Smooth muscle cell of the brain vasculature (primary cell): ENCODE data around the gene MGAT5.

Experiments
- DNase-seq: peaks from one replicate; pipeline ENCODE4 v3.0.0-alpha.2; 2012; ENCODE audit warnings: low read depth, low spot score

The MGAT5 gene

GRCh38 chr2:134253117-134253704, 661 bp upstream of the MGAT5 start:
- DNase-seq = no peak

DNA sequence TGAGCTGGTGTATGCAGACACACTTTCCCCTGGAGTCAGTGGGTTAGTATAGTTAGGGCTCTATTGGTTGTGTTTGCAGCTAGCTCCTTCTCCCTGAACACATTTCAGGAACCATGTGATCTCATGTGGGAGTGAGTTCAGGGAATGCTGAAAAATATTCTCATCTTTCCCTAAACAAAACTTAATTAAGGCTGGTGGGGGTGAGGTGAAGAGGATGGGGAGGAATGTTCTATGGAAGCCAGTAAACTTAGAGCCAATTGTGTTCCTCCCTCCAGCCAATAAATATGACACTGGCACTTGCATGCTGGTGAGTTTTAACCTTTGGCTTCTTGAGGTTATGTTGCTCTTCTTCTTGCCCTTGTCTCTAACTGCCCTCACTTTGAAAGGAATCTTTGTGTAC, 952 bp downstream of the MGAT5 start:
- no peak for DNase-seq

GRCh38 chr2:134256956-134257355, 3.1 kb downstream of the MGAT5 start:
- DNase-seq = no peak

DNA sequence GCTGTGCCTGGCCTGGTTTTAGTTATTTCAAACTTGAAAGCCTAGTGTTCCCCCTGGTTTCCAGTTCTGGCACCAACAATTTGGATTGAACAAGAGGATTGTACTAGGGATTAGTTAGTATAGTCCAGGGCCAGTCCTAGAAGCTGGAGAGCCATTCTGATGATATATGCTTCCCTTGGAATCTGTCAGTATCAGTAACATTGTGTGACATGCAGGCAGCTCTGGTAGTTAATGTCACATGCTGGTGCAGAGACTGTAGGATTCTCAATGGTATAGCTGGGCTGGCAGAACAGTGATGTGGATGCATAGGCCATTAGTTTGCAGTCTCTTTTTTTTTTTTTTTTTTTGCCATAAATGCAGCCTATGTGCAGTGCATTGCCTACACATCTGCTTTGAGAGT, 3.6 kb downstream of the MGAT5 start:
- no peak for DNase-seq

DNA sequence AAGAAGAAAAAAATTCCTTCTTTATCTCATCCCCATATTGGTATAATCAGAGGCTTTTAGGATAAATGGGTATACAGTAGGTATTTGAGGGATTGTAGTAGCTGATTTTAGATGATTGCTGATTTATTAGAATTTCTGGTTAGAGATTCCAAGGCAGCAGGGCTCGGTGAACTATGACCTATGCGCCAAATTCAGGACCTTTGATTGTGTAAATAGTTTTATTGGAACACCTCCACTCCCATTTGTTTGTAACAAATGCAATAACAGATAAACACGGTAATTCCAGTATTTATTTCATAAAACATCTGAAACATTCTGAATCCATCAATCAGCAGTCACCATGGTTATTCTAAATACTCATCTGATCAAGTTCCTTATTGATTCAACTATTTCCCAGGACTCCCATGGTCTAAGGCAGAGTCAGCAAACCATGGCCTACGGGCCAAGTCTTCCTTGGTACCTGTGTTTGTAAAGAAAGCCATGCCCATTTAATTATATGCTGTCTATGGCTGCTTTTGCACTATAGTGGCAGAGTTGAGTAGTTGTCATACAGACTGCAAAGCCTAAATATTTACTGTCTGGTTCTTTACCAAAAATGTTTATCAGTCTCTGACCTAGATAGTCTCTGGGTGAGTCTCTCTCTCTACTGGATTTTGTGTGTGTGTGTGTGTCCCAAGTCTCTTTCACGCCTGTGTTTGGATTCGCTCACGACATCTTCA, 4.3 kb downstream of the MGAT5 start:
- DNase-seq = no peak

DNA sequence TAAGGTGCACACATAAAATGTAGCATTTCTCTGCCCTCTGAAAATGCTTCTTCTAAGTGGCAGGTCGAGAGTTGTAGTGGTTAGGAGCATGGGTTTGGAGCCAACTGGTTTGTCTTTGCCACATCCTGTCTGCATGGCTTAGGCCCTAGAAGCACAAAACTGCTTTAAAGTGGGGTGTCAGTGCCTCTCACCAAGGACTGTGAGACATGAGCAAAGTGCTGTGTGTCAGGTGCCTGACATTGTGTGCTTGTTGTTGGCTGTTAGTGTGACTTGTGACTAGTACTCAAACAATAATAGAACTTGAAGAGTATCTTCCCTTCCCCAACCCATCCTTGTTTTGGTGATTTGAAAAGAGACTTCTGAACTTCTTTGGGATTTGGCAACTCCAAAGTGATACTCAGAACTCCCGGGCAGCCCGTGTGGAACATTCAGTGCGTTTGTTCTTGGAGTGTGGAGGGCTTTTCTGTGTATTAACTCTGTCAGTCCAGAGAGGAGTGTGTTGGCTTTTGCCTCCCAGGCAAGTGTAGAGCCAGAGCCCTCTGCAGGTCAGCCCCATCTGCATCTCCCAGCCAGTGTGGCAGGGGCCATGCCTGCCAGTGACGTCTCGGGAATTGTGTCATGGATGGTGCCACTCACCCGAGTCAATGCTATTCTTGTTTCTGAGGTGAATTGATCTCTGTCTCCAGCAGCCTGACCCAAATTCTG, 5.0 kb downstream of the MGAT5 start:
- no peak for DNase-seq

- DNase-seq = no peak
Observed at GRCh38 chr2:134259571-134259970, 5.7 kb downstream of the MGAT5 start.

- DNase-seq = no peak
Observed at GRCh38 chr2:134259994-134260393, 6.1 kb downstream of the MGAT5 start.

DNA sequence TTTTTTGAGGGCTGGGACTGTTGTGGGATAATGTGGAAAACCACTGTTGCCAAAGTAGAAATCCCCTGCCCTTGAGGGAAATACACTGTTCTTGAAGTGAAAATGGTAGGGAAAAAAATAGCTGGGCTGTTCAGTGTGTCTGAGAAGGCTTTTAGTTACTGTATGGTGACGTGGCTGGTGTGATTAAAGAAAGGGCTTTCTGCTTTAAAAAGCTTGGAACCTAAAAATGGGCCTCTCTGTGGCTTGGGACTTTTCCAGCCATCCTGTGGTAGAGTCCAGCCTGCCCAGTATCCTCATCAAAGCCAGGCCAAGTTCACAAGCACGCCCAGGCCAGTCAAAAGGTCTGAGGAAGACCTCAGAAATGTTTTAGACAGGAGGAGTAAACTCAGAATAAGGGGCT, 6.8 kb downstream of the MGAT5 start:
- no peak for DNase-seq

DNA sequence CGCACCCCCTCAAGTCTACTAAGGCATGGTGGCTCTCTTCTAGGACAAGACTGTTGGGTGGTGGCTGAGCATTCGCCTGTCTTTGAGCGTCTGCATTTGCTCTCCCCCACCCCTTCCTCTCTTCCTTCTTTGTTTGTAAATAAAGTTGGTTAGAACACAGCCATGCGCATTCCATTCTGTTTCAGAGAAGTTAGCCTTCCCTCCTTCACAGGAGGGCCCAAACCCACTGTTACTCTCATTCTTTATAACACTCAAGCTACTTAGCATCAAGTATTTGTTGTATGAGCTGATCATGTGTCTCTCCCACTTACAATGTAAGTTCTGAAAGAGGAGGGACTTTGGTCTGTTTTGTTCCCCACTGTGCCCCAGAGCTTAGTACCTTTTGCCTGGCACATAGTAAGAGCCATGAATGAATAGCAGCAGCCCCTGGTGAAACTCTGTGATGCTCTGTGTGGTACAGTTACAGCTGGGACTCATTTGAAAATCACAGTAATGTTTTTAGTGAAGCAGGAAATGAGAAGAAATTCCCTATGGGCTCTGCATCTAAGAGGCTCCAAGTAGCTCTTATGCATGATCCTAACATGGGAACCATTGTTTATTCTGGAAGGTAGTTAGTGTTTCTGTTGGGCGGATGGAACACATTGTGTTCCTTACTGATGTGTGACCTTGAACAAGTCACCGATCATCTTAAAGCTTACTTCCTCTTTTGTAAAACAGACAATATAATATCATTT, 7.7 kb downstream of the MGAT5 start:
- DNase-seq = peak; percentile 23

- no peak for DNase-seq
Observed at GRCh38 chr2:134262684-134263083, 8.8 kb downstream of the MGAT5 start.

- no peak for DNase-seq
Observed at GRCh38 chr2:134268265-134268664, 14.4 kb downstream of the MGAT5 start.

GRCh38 chr2:134269230-134269629, 15.4 kb downstream of the MGAT5 start:
- DNase-seq = no peak

GRCh38 chr2:134269972-134270735, 16.3 kb downstream of the MGAT5 start:
- DNase-seq = no peak

DNA sequence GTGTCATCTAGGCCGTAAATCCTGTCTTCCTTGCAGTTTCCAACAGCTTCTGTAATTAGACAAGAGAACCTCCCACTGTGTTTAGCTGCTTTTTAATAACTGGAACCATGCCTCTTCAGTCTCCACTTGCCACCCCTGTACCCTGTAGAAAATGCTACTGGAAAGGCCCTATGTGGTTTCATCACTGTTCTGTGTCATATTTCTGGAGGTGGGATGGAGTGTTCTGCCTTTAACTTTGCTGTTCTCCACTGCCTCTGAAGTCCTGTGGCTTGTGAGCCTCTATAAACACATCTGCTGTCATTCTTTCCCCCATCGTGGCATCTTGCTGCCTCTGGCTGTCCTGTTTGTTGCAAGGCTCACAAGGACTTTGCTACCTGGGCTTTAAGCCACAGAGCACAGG, 17.9 kb downstream of the MGAT5 start:
- DNase-seq = no peak

- no peak for DNase-seq
Observed at GRCh38 chr2:134272806-134273205, 18.9 kb downstream of the MGAT5 start.

- no peak for DNase-seq
Observed at GRCh38 chr2:134273256-134273983, 19.5 kb downstream of the MGAT5 start.

DNA sequence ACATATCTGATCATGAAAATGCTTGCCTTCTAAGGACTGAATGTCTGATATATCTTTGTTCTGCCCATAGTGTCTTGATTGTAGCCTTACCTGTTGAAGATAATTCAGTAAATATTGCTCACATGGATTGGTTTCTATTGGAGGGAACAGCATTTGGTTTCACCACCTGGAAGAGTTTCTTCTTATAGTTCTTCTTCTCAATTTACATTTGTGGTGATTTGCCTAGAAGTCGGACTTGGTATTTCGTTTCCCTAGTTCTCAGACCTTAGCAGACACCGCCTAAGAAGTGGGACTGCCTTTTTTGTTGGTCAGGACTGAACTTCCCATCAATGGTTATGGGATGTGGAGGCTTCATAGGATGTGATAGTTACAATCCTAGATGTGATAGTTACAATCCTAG, 20.2 kb downstream of the MGAT5 start:
- DNase-seq = no peak

DNA sequence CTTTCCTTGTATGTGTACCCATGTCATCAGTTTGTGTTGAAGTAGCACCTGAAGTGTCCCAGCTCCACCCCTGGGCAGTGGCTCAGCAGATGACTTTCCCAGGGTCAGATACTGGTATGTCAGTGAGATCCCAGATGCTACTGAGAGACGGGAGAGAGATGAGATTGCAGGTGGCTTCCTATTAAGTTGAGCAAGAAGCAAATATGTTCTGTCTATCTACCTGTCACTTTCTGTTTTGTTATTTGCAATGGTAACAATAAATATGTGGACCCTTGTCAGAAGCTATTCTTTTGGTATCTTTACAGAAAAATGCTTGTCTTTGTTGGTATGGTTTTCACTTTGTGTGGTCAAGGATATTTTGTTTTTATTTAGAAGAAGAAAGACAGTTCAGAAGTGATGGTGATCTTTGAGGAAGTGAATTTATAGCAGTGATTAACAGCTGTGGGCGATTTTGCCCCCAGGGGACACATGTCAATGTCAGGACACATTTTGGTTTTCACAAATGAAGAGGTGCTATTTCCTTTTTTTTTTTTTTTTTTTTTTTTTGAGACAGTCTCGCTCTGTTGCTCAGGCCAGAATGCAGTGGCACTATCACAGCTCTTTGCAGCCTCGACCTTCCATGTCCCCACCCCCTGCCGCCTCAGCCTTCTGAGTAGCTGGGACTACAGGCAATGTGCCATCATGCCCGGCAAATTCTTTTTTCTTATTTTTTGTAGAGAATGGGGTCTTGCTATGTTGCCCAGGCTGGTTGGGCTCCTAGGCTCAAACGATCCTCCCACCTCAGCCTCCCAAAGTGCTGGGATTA, 21.4 kb downstream of the MGAT5 start:
- DNase-seq = no peak
